Osteoblast (primary cell): ENCODE measurements around the gene AUTS2. TPM values are rescaled to one million over a fixed set of nuclear protein-coding genes. Genes with fewer than 3 reads are reported as not detected.

ENCODE experiments used
- DNase-seq: peaks from one replicate; pipeline ENCODE4 v3.0.0; 2011; ENCODE audit warnings: low spot score, mixed read lengths; ENCODE audit not compliant: insufficient read length; ENCODE audit errors: missing footprints
- H2AFZ ChIP-seq: 2 replicates; pipeline ENCODE4 v1.6.0; 2011; ENCODE audit warnings: mild to moderate bottlenecking, low read length
- H3K27ac ChIP-seq: 2 replicates; pipeline ENCODE4 v1.5.1; 2011; ENCODE audit warnings: mild to moderate bottlenecking, low read depth, low read length, moderate library complexity
- H3K27me3 ChIP-seq: 2 replicates; pipeline ENCODE4 v1.6.0; 2012; ENCODE audit warnings: mild to moderate bottlenecking, control low read depth, inconsistent platforms, low read length, moderate library complexity; ENCODE audit not compliant: insufficient read depth
- H3K36me3 ChIP-seq: 2 replicates; pipeline ENCODE4 v1.5.1; 2011; ENCODE audit warnings: mild to moderate bottlenecking, low read length, control low read depth, moderate library complexity; ENCODE audit not compliant: insufficient read depth
- H3K4me1 ChIP-seq: 2 replicates; pipeline ENCODE4 v1.5.1; 2011; ENCODE audit warnings: mild to moderate bottlenecking, low read length, control low read depth, moderate library complexity; ENCODE audit not compliant: insufficient read depth
- H3K4me2 ChIP-seq: 2 replicates; pipeline ENCODE4 v1.6.0; 2011; ENCODE audit warnings: mild to moderate bottlenecking, low read length; ENCODE audit not compliant: insufficient read depth
- H3K4me3 ChIP-seq: fragments of 200-600 bp; sonication (generic); 3 replicates; pipeline ENCODE4 v1.5.1; 2012; ENCODE audit warnings: mild to moderate bottlenecking, low read length, inconsistent platforms; ENCODE audit not compliant: insufficient read depth
- H3K79me2 ChIP-seq: 2 replicates; pipeline ENCODE4 v1.6.0; 2012; ENCODE audit warnings: mild to moderate bottlenecking, low read length, control low read depth, inconsistent platforms; ENCODE audit not compliant: insufficient read depth
- H3K9me3 ChIP-seq: 2 replicates; pipeline ENCODE4 v1.5.1; 2011; ENCODE audit warnings: low read depth, low read length, control low read depth
- H4K20me1 ChIP-seq: 2 replicates; pipeline ENCODE4 v1.6.0; 2012; ENCODE audit warnings: mild to moderate bottlenecking, low read length, control low read depth; ENCODE audit not compliant: insufficient read depth
- CTCF ChIP-seq: IDR thresholded peaks from 2 replicates; pipeline ENCODE4 v1.5.1; 2011; ENCODE audit warnings: mild to moderate bottlenecking, low read depth, low read length, moderate library complexity; ENCODE audit errors: extremely low read depth
- total RNA-seq: library from RNA; depleted of rRNA; stranded (reverse); fragments of >200 nt; gene quantifications from 2 replicates; pipeline ENCODE4 v1.2.3, GENCODE V29; 2012

Gene AUTS2
- total RNA-seq, 1 donor = 15.2 TPM

GRCh38 chr7:70459546-70459945 lies 861.3 kb downstream of the AUTS2 start:
- Histone ChIP-seq H3K27ac (no peak overlapping the region), H4K20me1 (no peaks in the 10 kb centered on the region), H3K4me3 (no peak overlapping the region), H3K9me3 (no peaks in the 10 kb centered on the region), H3K27me3 (no peaks in the 10 kb centered on the region), H3K4me2 (no peak overlapping the region), H3K36me3 (no peaks in the 10 kb centered on the region), H2AFZ (no peak overlapping the region), H3K4me1 (no peaks in the 10 kb centered on the region), H3K79me2 (no peaks in the 10 kb centered on the region)
- no peak for TF ChIP-seq CTCF
- no peak for DNase-seq

GRCh38 chr7:70460071-70460470 lies 861.8 kb downstream of the AUTS2 start:
- Histone ChIP-seq H3K27me3 (no peaks in the 10 kb centered on the region), H3K36me3 (no peaks in the 10 kb centered on the region), H3K9me3 (no peaks in the 10 kb centered on the region), H3K27ac (no peak overlapping the region), H2AFZ (no peak overlapping the region), H4K20me1 (no peaks in the 10 kb centered on the region), H3K79me2 (no peaks in the 10 kb centered on the region), H3K4me1 (no peaks in the 10 kb centered on the region), H3K4me3 (no peak overlapping the region), H3K4me2 (no peak overlapping the region)
- no peak for DNase-seq
- TF ChIP-seq CTCF = no peak

- Histone ChIP-seq H3K27me3 (no peaks in the 10 kb centered on the region), H3K36me3 (no peaks in the 10 kb centered on the region), H3K79me2 (no peaks in the 10 kb centered on the region), H3K4me2 (no peak overlapping the region), H2AFZ (no peak overlapping the region), H3K4me3 (no peak overlapping the region), H3K27ac (no peak overlapping the region), H4K20me1 (no peaks in the 10 kb centered on the region), H3K4me1 (no peaks in the 10 kb centered on the region), H3K9me3 (no peaks in the 10 kb centered on the region)
- DNase-seq = no peak
- TF ChIP-seq CTCF = no peak
Observed at GRCh38 chr7:70460562-70460961, 862.3 kb downstream of the AUTS2 start.

- Histone ChIP-seq H3K9me3 (no peaks in the 10 kb centered on the region), H2AFZ (no peak overlapping the region), H3K4me3 (no peak overlapping the region), H3K27ac (no peak overlapping the region), H3K36me3 (no peaks in the 10 kb centered on the region), H3K27me3 (no peaks in the 10 kb centered on the region), H4K20me1 (no peaks in the 10 kb centered on the region), H3K4me1 (no peaks in the 10 kb centered on the region), H3K79me2 (no peaks in the 10 kb centered on the region), H3K4me2 (no peak overlapping the region)
- no peak for TF ChIP-seq CTCF
- DNase-seq = no peak
Observed at GRCh38 chr7:70463352-70463938, 865.2 kb downstream of the AUTS2 start.
